Retinal pigment epithelial cell (primary cell): ENCODE data around the gene CLRN2.
"Not testable (repeated sequence)": the region's sequence is repeated elsewhere in the genome, so short reads cannot be mapped to it uniquely, and the experiment has no call there.

Experiments used
- DNase-seq: peaks from one replicate; pipeline ENCODE4 v3.0.0-alpha.2; 2010; ENCODE audit warnings: low read depth
- H3K4me3 ChIP-seq: 2 replicates; pipeline ENCODE4 v1.5.1; 2011; ENCODE audit warnings: mild to moderate bottlenecking, low read length, control low read depth, moderate library complexity
- TF ChIP-seq, protein P1 (sequence below): conservative IDR thresholded peaks from 2 replicates; pipeline ENCODE4 v1.5.1; 2011; ENCODE audit warnings: low read depth, low read length, control low read depth, inconsistent platforms

The CLRN2 gene

DNA sequence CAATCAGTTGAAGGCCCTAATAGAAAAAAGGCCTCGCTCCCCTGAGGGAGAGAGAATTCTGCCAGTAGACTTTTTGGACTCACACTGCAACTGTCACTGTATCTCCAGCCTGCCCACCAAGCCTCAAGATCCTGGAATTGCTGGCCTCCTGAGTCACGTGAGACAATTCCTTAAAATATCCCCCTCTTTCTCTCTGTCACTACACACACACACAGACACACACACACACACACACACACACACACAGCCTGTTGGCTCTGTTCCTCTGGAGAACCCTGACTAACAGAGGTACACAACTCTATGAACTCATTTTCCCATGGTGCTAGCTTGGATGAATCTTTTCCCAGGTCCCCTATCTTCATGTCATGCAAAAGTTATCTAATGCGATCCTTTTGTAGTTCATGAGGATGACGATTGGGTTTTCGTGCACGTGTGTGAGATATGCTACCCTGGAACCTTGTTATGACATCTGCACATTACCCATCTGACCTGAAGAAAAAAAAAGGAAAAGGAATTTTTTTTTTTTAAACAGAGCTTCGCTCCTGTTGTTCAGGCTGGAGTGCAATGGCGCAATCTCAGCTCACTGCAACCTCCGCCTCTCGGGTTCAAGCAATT is 13.7 kb downstream of the CLRN2 start:
- no peak overlapping the region for H3K4me3 ChIP-seq
- TF ChIP-seq, protein P1, sequence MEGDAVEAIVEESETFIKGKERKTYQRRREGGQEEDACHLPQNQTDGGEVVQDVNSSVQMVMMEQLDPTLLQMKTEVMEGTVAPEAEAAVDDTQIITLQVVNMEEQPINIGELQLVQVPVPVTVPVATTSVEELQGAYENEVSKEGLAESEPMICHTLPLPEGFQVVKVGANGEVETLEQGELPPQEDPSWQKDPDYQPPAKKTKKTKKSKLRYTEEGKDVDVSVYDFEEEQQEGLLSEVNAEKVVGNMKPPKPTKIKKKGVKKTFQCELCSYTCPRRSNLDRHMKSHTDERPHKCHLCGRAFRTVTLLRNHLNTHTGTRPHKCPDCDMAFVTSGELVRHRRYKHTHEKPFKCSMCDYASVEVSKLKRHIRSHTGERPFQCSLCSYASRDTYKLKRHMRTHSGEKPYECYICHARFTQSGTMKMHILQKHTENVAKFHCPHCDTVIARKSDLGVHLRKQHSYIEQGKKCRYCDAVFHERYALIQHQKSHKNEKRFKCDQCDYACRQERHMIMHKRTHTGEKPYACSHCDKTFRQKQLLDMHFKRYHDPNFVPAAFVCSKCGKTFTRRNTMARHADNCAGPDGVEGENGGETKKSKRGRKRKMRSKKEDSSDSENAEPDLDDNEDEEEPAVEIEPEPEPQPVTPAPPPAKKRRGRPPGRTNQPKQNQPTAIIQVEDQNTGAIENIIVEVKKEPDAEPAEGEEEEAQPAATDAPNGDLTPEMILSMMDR, result no peak
- DNase-seq, result no peak

DNA sequence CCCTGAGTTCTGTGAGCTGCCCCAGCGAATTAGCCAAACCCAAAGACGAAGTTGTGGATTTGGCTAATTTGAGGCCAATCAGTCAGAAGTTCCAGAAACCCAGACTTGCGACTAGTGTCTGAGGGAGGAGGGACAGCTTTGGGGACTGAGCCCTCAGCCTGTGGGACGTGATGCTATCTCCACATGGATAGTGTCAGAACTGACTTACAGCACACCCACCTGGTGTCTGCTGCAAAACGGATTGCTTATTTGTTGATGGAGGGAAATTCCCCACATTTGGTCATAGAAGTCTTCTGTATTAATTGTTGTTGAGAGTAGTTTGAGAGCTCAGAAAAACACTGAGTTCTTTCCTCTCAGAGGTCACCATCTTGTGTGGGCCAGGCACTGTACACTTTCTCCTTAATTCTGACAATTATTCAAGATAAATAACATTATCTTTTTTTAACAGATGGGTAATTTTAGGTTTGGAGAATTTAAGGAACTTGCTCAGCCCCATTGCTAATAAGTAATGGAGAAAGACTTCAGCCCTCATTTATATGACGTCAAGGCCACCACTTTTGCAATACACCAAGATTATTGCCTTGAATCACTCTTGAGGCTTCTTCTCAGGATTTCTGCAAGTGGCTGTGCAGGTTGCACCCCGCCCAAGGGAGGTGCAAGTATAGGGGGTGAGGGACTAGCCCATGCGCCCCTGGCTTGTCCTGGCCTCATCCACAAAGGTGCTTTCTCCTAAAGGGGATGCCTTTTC is 16.7 kb downstream of the CLRN2 start:
- no peak overlapping the region for H3K4me3 ChIP-seq
- DNase-seq, result no peak
- TF ChIP-seq, protein P1, result no peak

DNA sequence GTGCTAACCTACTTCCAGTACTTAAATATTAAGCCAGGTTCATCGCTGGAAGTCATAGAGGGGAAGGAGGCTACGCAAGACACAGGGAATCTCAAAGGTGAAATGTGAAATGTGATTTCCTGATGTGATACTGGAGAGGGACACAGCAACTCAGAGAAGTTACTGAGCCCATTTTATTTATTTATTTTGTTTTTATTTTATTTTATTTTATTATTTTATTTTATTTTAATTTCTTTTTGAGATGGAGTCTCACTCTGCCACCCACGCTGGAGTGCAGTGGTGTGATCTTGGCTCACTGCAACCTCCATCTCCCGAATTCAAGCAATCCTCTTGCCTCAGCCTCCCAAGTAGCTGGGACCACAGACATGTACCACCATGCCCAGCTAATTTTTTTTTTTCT is 19.7 kb downstream of the CLRN2 start:
- no peak overlapping the region for H3K4me3 ChIP-seq
- DNase-seq, result no peak

DNA sequence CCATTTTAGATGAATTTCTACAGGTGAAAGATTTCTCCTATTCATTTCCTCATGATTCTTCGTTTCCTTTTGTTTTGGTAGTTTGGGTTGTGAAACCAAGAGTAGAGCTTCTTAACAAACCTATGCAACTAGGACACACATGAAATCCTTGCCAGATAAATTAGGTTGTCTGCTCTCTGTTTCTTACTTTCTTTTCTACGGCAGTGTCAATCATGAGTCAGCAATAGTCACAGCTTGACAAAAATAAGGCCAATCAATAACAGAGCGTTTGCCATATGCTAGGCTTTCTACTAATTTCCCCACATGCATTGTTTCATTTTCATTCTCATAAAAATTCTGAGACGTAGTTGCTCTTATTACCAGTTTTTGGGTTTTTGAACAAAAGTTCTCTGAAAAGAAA is 20.3 kb downstream of the CLRN2 start:
- no peak overlapping the region for H3K4me3 ChIP-seq
- no peak for DNase-seq
- TF ChIP-seq, protein P1, result no peak

More for the DNA sequence above, 19.7 kb downstream of the CLRN2 start:
- TF ChIP-seq, protein P1, result no peak

DNA sequence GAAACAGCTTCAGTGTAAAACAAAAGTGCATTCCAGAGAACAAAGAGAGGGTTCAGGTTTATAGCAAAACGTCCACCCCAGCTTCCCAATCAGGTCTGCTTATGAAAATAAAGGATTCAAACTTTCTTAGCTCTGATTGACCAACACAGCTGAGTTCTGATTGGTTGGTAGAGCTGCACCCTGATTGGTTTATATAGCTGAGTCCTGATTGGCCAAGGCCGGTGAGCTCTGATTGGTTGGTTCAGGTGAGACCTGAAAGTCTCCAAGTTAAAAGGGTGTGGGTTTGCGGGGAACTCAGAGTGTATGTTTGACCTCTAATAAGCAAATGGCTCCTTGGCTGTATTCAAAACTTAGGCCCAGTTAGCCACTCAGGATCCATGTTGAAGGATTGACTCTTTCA is 20.9 kb downstream of the CLRN2 start:
- H3K4me3 ChIP-seq, result no peak overlapping the region
- DNase-seq, result no peak
- TF ChIP-seq, protein P1, result no peak

DNA sequence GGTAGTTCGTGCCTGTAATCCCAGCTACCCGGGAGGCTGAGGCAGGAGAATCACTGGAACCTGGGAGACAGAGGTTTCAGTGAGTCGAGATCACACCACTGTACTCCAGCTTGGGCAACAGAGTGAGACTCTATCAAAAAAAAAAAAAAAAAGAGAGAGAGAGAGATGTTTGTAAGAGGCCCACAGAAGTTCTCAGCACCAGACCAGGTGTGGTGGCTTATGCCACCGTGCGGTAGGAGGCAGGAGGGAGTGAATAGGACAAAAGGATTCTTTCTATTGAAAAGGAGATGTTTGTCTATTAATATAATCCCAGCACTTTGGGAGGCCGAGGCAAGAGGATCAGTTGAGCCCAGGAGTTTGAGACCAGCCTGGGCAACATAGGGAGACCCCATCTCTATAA is 22.1 kb downstream of the CLRN2 start:
- not testable (repeated sequence) for DNase-seq, H3K4me3 ChIP-seq

DNA sequence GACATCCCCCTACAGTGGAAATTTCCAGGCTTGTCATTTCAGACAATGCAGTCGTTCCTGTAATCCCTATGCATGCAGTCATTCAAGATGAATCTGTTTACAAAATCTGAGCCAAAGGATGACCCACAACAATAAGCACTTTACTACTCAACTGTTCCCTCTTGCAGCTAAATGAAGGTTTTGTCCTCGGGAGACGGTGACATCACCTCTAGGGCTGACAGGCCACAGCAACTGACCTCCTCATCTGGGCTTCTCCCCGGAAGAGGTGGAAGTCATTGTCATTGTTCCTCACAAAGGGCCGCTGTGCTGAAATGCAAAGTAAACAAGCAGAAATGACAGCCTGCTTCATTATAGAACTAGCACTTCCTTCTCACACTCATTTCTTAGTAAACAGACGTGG is 29.2 kb downstream of the CLRN2 start:
- TF ChIP-seq, protein P1, result no peak
- DNase-seq, result no peak
- H3K4me3 ChIP-seq, result no peak overlapping the region
